Rectal smooth muscle tissue (tissue), 1 donor: Measurements from ENCODE around the gene NSMF.

ENCODE experiments used
- H3K27ac ChIP-seq: one replicate; pipeline ENCODE4 v1.7.0; 2013; ENCODE audit warnings: low read depth, low read length, inconsistent platforms
- H3K27me3 ChIP-seq: one replicate; pipeline ENCODE4 v1.7.0; 2013; ENCODE audit warnings: low read length; ENCODE audit not compliant: control insufficient read depth, insufficient read depth
- H3K36me3 ChIP-seq: one replicate; pipeline ENCODE4 v1.7.0; 2013; ENCODE audit warnings: low read length; ENCODE audit not compliant: control insufficient read depth, insufficient read depth
- H3K4me1 ChIP-seq: one replicate; pipeline ENCODE4 v1.7.0; 2013; ENCODE audit warnings: low read length; ENCODE audit not compliant: control insufficient read depth, insufficient read depth
- H3K4me3 ChIP-seq: one replicate; pipeline ENCODE4 v1.7.0; 2013; ENCODE audit warnings: low read length
- H3K9ac ChIP-seq: one replicate; pipeline ENCODE4 v1.7.0; 2013; ENCODE audit warnings: low read length

NSMF gene

GRCh38 chr9:137463931-137464290 lies 4.8 kb upstream of the NSMF start:
- no peak overlapping the region for H3K27ac ChIP-seq
- H3K4me3 ChIP-seq = no peak overlapping the region
- H3K9ac ChIP-seq = no peak overlapping the region
- no peaks in the 10 kb centered on the region for H3K27me3 ChIP-seq
- H3K36me3 ChIP-seq = no peaks in the 10 kb centered on the region
- H3K4me1 ChIP-seq = no peaks in the 10 kb centered on the region

- Histone ChIP-seq H3K4me1 (peaks cover 2% of the 10 kb centered on the region), H3K4me3 (no peak overlapping the region), H3K27ac (no peak overlapping the region), H3K27me3 (no peaks in the 10 kb centered on the region), H3K36me3 (no peaks in the 10 kb centered on the region), H3K9ac (no peak overlapping the region)
Observed at GRCh38 chr9:137462986-137463930, 4.1 kb upstream of the NSMF start.

DNA sequence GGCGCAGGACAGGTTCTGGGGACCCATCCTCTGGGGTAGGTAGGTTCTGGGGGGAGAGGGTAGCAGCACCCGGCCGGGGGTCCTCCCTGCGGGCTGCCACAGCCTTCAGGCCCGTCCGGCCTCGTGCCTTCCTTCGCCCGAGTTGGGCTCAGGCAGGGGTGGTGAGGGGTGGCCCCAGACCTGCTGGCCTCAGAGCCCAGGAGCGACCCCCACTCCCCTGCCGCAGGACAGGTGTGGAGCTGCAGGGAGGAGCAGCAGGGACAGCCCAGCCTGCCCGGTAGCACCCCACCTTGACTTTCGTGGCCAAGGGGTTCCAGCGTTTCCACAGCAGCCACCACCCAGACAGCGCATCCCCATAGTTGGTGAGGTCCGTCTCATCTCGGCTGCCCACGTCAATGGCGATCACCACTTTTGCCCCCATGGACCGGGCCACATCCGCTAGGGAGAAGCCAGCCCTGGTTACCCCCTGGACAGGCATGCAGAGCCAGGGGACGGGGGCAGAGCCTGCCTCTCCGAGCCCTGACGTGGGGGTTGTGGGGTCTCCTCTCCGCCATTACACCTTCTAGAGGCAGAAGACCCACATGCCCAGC lies 3.4 kb upstream of the NSMF start:
- Histone ChIP-seq H3K27ac (no peak overlapping the region), H3K4me3 (no peak overlapping the region), H3K4me1 (peaks cover 6% of the 10 kb centered on the region), H3K9ac (no peak overlapping the region), H3K27me3 (no peaks in the 10 kb centered on the region), H3K36me3 (no peaks in the 10 kb centered on the region)

DNA sequence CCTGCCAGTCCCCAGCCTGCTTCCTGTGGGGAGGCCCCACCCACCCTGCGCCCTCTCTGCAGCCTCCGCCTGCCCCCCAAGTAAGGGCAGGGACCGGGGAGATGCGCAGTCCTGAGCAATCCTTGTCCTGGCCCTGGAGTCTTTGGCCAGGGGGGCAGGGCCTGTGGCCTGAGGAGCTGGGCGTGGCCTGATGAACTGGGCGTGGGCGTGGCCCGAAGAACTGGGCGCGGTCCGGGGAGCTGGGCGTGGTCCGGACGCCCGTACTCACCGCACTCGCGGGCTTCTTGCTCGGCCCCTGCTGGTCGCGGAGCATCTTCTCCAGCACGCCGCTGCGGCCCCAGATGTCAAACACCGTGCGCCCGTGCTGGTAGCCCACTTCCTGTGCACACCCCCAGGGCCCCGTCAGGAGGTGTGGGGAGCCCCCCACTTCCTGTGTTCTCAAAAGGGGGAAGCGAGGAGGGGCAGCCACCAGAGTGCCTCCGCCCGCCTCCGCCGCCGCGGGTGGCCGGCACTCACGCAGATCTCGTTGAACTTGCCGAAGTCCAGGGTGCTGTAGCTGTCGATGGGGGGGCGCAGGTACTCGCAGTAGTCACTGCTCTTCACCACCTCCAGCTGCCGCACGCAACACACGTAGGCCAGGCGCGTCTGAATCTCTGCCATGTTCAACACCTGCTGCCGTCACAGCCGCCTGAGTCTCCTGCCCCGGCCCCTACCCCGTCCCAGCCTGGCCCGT lies 2.7 kb upstream of the NSMF start:
- peaks cover 6% of the 10 kb centered on the region for H3K4me1 ChIP-seq

DNA sequence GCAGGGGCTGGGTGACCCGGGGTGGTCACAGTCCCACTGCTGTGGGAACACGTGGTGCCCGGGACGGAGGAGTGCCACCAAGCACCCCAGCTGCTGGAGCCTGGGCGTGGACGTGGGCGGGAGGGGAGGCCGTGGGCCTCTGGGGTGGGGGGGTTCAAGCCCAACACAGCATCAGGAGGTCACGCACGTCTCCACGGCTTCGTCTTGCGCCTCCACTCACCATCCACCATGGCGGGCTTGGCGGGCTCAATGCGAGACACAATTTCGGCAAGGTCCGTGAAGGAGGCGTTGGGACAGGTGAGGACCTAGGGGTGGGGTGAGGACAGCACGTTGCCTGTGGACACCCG lies 2.2 kb upstream of the NSMF start:
- no peak overlapping the region for H3K4me3 ChIP-seq
- no peak overlapping the region for H3K9ac ChIP-seq
- no peaks in the 10 kb centered on the region for H3K27me3 ChIP-seq
- no peak overlapping the region for H3K27ac ChIP-seq
- peaks cover 6% of the 10 kb centered on the region for H3K4me1 ChIP-seq
- no peaks in the 10 kb centered on the region for H3K36me3 ChIP-seq

More for the DNA sequence above, 2.7 kb upstream of the NSMF start:
- Histone ChIP-seq H3K27me3 (no peaks in the 10 kb centered on the region), H3K36me3 (no peaks in the 10 kb centered on the region), H3K27ac (no peak overlapping the region), H3K4me3 (peak overlapping the region; percentile 25), H3K9ac (no peak overlapping the region)

- H3K36me3 ChIP-seq = no peaks in the 10 kb centered on the region
- H3K4me1 ChIP-seq = peaks cover 6% of the 10 kb centered on the region
- H3K27me3 ChIP-seq = no peaks in the 10 kb centered on the region
- H3K27ac ChIP-seq = no peak overlapping the region
- H3K4me3 ChIP-seq = no peak overlapping the region
- H3K9ac ChIP-seq = no peak overlapping the region
Observed at GRCh38 chr9:137460363-137461315, 1.5 kb upstream of the NSMF start.

- Histone ChIP-seq H3K27me3 (no peaks in the 10 kb centered on the region), H3K4me3 (peak overlapping the region; percentile 40), H3K27ac (no peak overlapping the region), H3K36me3 (no peaks in the 10 kb centered on the region), H3K4me1 (peaks cover 6% of the 10 kb centered on the region), H3K9ac (no peak overlapping the region)
Observed at GRCh38 chr9:137459601-137460362, 648 bp upstream of the NSMF start.

GRCh38 chr9:137458194-137459151 lies 661 bp downstream of the NSMF start:
- Histone ChIP-seq H3K27ac (no peak overlapping the region), H3K4me1 (peaks cover 12% of the 10 kb centered on the region), H3K9ac (peak overlapping the region; percentile 16), H3K36me3 (no peaks in the 10 kb centered on the region), H3K27me3 (no peaks in the 10 kb centered on the region), H3K4me3 (peak overlapping the region; percentile 62)

DNA sequence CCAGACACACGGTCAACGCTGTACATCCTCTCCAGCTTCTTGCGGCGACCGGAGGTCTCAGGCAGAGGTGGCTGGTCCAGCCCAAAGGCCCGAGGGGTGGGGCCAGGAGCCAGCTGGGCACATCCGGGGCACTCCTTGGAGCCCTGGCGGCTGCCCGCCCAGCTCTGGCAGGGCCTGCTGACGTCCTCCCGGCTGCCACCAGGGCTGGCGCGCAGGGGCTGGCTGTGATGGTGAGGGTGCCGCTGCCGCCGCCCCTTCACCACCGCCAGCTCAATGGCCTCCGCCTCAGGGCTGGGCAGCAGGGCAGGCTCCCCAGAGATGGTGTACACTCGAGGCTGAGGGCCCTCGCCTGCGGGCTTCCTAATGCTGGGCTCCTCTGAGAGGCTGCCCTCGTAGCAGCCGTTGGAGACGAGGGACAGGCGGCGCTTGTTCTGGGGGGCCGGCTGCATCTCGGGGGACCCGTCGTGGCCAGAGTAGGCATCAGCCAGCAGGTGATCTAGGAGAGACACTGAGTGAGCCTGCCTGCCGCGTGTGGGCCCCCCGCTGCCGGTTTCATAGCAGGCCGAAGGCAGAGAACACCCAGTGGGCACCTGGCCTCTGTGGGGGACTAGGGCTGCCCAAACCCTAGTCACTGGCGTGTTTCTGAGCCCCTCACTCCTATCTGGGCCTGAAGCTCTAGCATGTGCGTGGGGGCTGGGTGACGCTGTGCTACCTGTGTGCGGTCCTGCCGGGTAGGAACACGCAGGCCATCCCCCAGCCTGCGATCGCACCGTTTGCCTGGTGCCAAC lies 1.5 kb downstream of the NSMF start:
- Histone ChIP-seq H3K36me3 (peaks cover 4% of the 10 kb centered on the region), H3K4me1 (peaks cover 15% of the 10 kb centered on the region), H3K27ac (no peak overlapping the region), H3K9ac (no peak overlapping the region), H3K27me3 (no peaks in the 10 kb centered on the region), H3K4me3 (no peak overlapping the region)

- Histone ChIP-seq H3K4me1 (peaks cover 15% of the 10 kb centered on the region), H3K9ac (no peak overlapping the region), H3K36me3 (peaks cover 4% of the 10 kb centered on the region), H3K27ac (no peak overlapping the region), H3K4me3 (no peak overlapping the region), H3K27me3 (no peaks in the 10 kb centered on the region)
Observed at GRCh38 chr9:137456864-137457405, 2.2 kb downstream of the NSMF start.
